Measurements from ENCODE around the gene SAMD10.

Gene SAMD10

DNA sequence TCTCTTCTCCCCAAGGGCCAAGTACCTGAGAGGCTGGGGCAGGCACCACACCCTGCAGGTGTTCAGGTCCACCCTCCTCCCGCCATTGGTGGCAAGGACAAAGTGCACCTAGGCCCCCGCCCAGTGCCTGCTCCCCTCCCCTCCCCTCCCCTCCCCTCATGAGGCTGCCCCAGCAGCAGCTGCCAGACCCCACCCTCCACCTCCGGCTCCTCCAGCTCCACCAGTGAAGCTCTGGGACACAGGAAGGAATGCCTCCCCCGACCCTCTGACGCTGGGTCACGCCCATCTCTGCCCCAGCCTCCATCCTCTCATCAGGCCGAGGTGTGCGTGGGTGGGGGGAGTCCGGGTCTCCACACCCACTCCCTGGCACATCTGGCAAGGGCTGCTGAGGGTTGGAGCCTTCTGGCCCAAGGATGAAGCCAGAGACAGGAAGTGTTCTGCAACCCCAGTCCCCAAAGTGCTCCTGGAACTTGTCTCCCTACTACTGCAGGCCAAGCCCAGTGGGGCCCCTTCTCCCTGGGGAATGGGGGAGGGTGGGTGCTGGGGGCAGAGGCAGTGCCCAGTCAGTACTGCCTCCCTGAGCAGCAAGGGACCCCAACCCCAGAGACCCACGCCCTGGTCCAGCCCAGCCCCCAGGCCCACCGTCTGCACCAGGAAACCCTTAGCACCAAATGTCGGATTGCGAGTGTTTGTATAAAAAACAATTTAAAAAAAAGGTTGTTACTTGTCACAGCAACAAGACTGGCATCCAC is 21.6 kb downstream of the SAMD10 start:
- no peak for DNase-seq

DNA sequence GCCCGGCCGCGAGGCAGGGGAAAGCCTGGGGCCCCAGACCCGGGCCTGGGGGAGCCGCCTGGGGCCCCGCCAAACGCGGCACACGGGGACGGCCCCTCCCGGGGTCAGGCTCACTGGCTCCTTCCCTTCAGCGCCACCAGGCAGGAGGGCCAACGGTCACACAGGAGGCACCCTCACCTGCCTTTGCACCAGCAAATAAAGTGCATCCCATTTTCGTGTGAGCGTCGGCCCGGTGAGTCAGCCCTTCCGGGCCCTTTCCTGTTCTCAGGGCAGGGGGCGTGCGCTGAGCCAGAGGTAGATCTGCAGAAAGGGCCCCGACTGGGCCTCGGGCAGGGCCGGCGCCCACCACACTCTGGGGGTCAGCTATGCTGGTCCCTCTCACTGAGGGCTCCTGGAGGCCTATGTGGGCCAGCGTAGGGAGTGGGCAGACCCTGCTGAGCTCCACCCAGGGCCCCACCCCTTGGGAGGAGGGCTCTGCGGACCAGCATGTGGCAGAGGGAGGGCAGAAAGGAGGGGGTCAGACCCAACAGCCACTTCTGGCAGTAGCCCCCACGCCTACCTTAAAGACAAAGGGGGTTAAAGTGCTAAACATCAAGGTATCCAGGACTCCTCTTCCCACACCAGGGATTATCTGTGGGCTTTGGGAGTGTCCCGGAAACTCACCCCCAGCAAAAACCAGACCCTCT is 22.3 kb downstream of the SAMD10 start:
- DNase-seq = peak in 33 of 51 donors; percentile 20 to 75 (median 46)

DNA sequence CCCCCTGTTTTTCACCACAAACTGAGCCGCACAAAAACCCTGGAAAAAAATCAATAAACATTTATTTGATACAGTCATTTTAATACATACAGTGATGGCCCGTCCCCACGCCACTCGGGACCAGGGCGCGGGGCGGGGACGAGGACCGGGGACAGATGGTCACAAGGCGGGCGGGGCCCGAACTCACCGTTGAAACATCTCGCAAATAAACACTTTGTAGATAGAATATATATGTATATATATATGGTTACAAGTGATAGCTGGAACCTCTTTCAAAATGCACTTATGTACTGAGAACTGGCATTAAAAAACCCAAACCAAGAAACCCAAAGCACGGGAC is 22.8 kb downstream of the SAMD10 start:
- DNase-seq = peak in 2 of 51 donors; percentile 66 to 78

DNA sequence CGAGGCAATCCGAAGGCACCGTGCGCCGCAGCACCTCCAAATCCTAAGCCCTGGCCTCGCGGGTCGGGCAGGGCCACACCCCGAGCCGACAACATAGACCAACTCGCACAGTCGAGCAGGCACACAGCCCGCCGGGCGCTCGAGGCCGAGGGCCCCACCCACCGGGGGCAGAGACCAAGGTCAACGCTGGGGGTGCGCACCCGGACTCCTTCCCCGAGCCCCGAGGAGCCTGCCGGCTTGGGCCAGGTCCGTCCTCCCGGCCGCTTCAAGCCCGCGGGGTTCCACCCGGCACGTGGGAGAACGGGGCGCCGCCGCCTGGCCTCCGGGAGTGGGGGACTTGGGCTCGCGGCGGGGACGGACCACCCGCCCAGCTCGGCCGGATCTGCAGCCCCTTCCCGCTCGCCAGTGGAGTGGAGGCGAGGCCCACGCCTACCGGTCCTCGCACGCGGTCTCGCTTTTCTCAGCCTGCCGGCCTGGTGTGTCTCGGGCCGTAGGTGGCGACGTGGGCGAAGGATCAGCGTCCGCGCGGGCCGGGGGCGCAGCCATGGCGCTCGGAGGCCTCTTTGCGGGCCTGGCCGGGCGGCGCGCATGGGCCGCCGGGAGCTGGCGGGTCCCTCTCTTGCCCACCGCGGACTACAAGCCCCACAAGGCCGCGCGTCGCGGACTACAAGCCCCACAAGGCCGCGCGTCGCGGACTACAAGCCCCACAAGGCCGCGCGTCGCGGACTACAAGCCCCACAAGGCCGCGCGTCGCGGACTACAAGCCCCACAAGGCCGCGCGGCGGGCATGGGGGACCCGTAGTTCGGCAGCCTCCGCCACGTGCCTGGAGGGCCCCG is 23.4 kb downstream of the SAMD10 start, which contains the start of gene UCKL1:
Gene UCKL1 (minus strand): TSS at position 590 of the 837 bp plus-strand sequence. CDS start 44 bp downstream, at position 546.
- peak in 50 of 51 donors; percentile 38 to 96 (median 82) for DNase-seq

DNA sequence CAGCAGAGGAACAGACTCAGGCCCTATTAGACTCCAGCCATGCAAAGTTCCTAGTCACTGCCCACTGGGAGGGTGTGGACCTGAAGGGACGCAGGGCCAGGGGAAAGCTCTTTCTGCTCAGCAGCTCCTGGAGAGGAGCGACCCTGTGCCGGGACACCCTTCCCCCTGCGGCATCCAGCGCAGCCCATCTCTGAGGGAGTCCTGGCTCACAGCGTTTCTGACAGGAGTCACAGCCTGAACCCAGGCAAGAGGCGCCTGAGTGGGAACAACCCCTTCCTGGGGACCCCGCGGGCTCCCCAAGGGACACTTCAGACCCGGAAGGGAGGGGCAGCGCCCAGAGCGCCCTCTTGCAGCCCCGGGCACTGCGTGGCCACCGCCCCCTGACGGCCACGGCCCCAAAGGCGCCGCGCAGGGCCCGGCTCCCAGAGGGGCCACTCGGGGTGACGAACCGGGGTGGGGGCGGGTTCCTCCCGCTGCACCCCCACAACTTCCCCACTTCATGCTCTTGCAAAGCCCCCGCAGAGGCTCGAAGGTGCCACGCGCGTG is 24.1 kb downstream of the SAMD10 start:
- peak in 30 of 51 donors; percentile 24 to 72 (median 52) for DNase-seq

DNA sequence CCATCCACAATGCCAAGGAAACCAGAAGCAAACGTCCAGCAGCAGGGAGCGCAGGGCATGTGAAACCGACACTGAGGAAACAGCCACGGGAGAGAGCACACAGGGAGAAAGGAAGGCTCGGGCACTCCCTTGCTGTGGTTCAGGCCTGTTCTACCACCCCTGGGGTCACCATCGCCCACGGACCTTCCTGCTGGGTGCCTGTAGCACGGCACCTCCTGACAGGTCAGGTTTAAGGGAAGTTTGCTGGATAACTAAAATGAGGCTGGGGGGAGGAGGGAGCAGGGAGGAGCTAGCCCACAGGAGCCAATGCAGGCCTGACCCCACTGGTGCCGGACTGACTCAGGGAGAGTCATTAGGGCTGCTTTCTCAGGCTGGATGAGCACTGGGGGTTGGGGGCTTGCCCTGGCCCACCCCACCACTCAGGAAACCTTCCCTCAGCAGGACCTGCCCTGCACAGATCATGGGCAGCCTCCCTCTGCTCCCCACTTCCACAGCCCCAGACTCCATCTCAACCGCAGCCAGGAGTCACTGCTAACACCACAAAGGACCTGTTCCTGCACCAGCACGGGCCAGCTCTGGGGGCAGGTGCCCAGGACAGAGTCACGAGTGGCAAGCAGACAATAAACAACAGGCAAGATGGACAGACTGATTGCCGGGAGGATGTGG is 25.5 kb downstream of the SAMD10 start:
- no peak for DNase-seq

DNA sequence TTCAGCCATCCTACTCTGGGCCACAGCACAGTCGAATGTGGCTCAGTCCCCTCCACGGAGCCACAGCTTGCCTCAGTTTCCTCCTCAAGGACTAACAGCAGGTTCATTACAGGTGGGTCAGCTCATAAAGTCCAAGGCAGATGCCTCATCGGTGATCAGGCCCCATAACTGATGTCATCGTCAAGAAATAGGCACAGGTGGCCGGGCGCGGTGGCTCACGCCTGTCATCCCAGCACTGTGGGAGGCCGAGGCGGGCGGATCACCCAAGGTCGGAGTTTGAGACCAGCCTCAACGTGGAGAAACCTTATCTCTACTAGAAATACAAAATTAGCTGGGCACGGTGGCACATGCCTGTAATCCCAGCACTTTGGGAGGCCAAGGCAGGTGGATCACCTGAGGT is 26.7 kb downstream of the SAMD10 start:
- DNase-seq = no peak

DNA sequence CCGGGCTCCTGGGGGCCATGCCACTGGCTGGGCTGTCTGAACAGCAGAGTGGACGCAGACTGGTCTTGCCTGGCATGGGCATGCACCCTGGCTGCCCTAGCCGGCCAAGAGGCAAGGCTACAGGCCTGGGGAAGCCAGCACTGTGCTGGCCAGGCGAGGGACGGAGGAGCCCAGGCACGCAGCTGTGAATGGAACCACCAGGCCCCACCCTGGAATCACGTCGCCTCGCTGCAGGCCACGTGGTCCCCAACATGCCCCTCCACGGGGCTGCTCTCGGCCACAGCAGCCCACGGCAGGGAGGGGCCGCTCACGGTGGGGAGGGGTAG is 27.3 kb downstream of the SAMD10 start:
- no peak for DNase-seq

DNA sequence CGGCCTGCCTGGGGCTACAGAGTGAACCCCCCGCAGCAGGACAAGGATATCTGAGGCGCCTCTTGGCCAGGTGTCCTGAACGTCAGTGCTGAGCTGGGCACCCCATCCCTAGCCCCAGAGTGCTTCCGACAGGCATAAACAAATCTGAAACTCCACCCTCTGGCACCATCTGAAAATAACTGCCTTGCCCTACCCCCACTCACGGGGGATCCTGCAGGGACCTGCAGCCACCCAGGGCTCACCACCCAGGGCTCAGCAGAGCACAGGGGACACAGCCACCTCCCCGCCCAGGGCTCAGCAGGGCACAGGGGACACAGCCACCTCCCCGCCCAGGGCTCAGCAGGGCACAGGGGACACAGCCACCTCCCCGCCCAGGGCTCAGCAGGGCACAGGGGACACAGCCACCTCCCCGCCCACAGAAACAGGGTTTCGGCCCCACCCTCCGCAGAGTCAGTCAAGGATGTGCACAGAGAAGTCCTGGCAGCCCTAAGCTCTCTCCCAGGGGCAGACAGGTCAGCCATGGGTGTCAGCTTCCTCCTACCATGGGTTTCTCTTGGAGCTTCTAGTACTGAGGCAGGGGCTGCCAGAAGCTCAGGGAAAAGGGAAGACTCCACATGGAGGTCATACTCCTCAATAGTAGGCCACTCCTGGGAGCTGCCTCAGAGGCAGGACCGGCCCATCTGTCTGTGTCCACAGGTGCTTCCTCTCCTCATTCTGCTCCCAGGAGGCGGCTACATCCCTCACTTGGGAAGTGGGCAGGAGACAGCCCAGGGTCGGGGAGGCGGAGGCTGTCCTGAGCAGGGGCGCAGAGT is 27.8 kb downstream of the SAMD10 start:
- DNase-seq = peak in 2 of 51 donors; percentile 13 to 25

DNA sequence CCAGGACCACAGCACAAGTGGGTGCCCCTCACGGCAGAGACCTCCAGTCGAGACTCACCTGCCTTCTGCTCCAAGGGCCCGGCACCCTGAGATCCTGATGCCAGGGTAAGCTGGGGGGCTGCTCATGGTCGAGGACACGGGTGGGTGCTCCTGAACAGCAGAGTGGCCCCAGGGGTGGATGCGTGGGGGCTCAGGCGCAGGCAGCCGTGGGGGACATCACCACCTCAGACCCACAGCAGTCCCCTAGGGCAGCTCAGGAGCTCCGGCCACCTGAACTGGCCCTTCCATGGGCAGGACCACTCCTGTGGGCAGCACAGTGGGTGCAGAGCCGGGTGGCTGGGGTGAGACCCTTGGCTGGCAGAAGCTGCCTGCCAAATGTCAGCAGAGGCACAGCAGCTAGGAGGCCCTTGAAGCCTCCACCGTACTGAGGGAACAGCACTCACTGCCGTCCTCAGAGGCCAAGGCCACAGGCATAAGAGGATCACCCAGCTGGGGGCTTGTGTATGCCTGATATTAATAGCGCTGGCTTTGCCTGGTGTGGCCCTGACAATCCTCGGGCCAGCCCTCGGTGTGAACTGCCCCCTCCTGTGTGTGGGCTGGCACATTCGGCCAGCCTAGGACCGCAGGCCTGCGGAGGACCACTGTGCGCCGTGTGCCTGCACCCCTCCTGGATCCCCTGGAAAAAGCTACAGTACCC is 28.6 kb downstream of the SAMD10 start:
- no peak for DNase-seq

DNA sequence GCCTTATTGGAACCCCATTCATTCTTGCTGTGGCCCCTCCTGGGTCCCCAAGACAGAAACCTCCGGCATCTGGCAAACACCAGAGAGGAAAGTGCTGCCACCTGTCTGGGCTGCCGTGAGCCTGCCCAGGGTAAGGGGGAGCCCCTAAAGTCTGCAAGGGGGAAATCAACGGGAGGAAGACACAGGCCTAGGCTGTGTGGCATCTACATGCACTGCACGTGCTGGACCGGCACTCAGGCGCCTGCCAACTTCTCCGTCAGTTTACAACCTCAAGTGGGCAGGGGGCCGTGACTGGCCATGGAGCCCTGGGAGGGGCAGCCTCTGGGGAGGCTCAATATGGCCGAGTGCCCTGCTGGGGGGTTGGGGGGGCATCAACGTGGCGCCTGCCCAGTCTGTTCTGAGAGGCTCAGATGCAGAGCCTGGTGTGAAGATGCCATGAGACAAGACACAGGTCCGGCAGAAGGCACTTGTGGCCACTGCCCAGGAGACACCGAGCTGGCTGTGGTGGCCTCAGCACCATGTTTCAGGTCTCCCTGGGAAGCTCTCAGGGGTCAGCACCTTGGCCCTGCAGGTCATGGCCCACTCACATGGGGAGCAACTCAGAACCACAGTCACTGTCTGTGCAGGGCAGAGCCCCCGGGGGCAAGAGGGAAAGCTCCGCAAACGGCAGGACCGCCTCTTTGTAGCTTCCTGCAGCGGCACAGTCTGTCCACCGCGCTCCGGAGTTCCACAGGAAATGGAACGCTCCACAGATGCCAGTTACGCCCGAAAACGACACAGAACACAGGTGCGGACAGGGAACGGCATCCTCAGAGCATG is 31.6 kb downstream of the SAMD10 start:
- DNase-seq = peak in 32 of 51 donors; percentile 11 to 70 (median 42)

DNA sequence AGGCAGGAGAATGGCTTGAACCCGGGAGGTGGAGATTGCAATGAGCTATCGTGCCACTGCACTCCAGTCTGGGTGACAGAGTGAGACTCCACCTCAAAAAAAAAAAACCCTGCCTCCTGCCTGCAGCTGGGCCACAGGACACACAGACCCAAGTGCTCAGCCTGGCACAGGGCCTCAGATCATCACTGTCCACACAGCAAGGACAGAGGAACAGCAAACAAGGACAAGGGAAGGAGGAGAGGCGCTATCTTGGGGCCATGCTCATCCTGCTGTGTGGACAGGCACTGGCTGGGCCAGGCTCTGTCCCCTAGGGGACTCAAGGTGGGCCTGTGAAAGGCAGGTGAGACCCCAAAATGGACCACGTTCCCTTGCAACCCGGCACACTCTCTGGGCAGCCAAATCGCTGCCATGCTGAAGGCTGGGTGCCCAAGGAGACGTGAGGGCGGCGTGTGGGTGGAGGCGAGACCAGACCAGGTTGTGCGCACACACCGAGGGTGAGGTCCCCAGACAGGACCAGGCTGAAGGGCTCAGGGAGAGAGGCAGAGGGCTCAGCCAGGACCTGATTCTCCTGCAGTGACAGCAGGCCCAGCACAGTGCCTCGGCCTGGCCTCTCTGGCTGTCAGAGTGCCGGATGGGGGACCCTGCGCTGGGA is 32.3 kb downstream of the SAMD10 start:
- peak in 1 of 51 donors; percentile 13 for DNase-seq

DNA sequence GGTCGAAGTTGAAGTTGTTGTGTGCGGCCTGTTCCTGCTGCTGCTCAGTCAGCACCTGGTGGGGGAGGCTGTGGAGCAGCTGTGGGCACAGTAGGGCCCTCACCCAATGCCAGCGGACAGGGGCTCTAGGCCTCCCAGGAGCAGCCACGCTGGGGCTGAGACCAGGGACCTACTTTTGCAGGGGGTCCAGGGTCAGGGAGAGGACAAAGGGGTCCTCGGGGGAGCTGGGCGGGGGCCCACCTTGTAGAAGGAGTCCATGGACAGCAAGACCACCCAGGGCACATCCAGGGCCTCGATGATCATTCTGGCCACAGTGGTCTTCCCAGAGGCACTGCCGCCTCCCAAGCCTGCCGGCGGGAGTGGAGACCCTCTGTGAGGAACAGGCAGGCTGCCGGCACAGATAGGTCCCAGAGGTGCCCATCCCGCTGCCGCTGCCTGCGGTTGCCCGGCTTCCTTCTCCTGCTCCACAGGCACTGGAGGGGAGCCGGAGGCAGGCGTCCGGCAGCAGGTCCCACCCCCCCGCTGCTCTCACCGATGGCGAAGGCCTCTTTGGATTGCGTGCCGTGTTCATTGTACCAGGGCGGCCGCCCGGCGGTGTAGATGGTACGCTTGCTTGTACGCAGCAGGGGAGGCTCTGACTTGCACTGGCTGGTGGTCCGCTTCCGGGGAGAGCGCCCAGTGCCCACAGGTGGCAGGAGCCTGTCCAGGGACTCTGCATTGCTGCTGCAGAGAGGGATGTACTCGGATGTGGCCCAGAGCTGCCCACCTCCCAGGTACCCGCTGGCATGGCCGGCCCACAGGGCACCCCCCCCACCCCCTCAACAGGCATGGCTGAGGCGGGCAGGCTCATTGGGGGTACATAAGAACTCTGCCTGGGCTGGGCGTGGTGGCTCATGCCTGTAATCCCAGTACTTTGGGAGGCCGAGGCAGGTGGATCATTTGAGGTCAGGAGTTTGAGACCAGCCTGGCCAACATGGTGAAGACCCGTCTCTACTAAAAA is 33.2 kb downstream of the SAMD10 start:
- DNase-seq = no peak

DNA sequence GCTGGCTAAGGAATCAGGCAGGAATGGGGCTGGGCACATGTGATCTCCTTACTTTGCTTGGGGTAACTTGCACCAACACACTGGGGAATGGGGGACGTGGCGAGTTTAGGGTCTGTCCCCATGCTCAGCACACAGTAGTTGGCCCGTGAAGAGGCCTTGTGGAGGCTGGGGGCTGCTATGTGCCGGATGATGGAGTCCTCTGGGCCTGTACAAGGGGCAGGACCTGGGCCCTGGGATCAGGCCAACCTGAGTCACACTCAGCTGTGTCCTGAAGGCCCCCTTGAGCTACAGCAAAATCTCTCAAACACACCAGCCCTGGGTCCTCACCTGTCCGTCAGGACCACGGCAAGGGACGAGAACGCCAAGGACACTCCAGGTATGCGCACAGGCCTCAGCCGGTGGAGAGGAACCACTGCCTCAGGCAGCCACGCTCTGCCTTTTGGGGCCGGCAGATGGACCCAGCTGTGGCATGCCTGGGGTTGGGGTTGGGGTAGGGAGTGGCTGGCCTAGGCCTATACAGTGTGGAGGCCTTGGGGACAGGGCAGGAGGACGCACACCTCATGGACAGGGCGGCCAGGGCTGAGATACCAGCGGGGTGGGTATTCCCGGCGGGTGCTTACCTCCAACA is 34.3 kb downstream of the SAMD10 start:
- DNase-seq = no peak

DNA sequence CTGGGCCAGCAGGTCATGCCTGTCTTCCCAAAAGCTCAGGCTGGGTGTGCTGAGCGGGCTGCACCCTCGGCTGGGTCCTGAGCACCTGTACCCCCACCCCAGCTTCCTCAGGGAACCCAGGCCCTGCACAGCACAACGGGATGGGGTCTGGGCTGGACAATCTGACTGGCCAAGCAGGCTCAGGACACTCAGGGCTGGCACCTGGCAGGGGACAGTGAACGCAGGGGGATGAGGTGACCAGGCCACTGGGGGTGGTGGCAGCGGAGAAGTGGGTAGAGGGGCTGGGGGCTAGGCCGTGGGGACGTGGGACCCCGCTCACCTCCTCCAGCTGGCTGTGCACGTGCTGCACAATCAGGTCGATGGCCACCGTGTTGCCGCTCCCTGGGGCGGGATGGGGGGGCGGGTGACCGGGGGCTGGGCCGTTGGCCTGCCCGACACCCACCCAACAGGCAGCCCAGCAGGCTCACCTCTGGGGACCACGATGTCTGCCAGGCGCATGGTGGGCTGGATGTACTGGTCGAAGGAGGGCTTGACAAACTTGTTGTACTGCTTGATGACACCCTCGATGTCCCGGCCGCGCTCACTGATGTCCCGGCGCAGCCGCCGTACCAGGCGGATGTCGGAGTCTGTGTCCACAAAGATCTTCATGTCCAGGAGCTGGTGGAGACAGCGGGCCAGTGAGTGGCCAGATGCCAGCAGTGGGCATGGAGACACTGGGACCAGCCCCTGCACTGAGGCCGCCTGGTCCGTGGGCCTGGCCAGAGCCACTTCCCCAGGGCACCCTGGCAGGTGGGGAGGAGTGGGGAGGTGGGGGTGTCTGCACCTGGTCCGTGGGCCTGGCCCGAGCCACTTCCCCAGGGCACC is 35.1 kb downstream of the SAMD10 start:
- no peak for DNase-seq

DNA sequence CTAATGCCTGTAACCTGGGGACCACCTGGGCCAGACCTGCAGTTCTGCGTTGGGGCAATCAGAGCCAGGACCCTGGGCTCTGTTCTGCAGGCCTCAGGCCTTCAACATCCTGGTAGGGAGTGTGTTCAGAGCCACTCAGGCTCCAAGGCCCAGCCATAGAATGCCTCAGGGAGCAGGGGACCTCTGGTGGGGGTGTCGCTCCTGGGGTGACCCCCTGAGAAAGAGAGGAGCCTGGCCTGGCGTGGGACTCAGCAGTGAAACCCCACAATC is 35.7 kb downstream of the SAMD10 start:
- DNase-seq = no peak

All from hypothalamus (tissue), 51 donors.